Astrocyte (in vitro differentiated cells and primary cell): ENCODE results near the gene DCDC2C. TPM values are rescaled to one million over a fixed set of nuclear protein-coding genes. Genes with fewer than 3 reads are reported as not detected.

Source experiments
- DNase-seq: peaks from one replicate; pipeline ENCODE4 v3.0.0-alpha.2; 2010; ENCODE audit warnings: low read depth
- FAIRE-seq: peaks from 2 replicates; lab custom pipeline; 2011; peaks lifted over from hg19 to GRCh38; lab: Jason Lieb, UNC
- H2AFZ ChIP-seq: 2 replicates; pipeline ENCODE4 v1.6.0; 2012; ENCODE audit warnings: low read depth, low read length, inconsistent platforms
- H3K27ac ChIP-seq: 2 replicates; pipeline ENCODE4 v1.5.1; 2011; ENCODE audit warnings: low read depth, low read length, inconsistent platforms
- H3K27me3 ChIP-seq: 2 replicates; pipeline ENCODE4 v1.6.0; 2011; ENCODE audit warnings: low read length, inconsistent platforms; ENCODE audit not compliant: insufficient read depth
- H3K36me3 ChIP-seq: 2 replicates; pipeline ENCODE4 v1.5.1; 2011; ENCODE audit warnings: low read length, inconsistent platforms; ENCODE audit not compliant: insufficient read depth
- H3K4me1 ChIP-seq: 2 replicates; pipeline ENCODE4 v1.5.1; 2011; ENCODE audit warnings: low read length, inconsistent platforms; ENCODE audit not compliant: insufficient read depth
- H3K4me2 ChIP-seq: 2 replicates; pipeline ENCODE4 v1.6.0; 2012; ENCODE audit warnings: low read length, inconsistent platforms
- H3K4me3 ChIP-seq: 2 replicates; pipeline ENCODE4 v1.5.1; 2011; ENCODE audit warnings: low read depth, mild to moderate bottlenecking, low read length, inconsistent platforms; ENCODE audit not compliant: insufficient read depth
- H3K79me2 ChIP-seq: 2 replicates; pipeline ENCODE4 v1.6.0; 2012; ENCODE audit warnings: mild to moderate bottlenecking, low read length, inconsistent platforms; ENCODE audit not compliant: insufficient read depth
- H3K9ac ChIP-seq: 2 replicates; pipeline ENCODE4 v1.6.0; 2012; ENCODE audit warnings: mild to moderate bottlenecking, low read length, inconsistent platforms
- H3K9me3 ChIP-seq: 2 replicates; pipeline ENCODE4 v1.5.1; 2012; ENCODE audit warnings: low read depth, mild to moderate bottlenecking, low read length, inconsistent platforms; ENCODE audit not compliant: insufficient read depth
- H4K20me1 ChIP-seq: 2 replicates; pipeline ENCODE4 v1.6.0; 2012; ENCODE audit warnings: low read length, inconsistent platforms; ENCODE audit not compliant: insufficient read depth
- H3K27ac Mint-ChIP-seq: one replicate; pipeline ENCODE4 v1.8.0; 2021; ENCODE audit warnings: mild to moderate bottlenecking, mixed read lengths; ENCODE audit not compliant: unreplicated experiment
- H3K27me3 Mint-ChIP-seq: one replicate; pipeline ENCODE4 v1.8.0; 2021; ENCODE audit warnings: low read depth, mixed read lengths; ENCODE audit not compliant: unreplicated experiment
- H3K36me3 Mint-ChIP-seq: one replicate; pipeline ENCODE4 v1.8.0; 2021; ENCODE audit warnings: low read depth, mixed read lengths; ENCODE audit not compliant: unreplicated experiment
- H3K4me1 Mint-ChIP-seq: one replicate; pipeline ENCODE4 v1.8.0; 2021; ENCODE audit warnings: low read depth, mixed read lengths; ENCODE audit not compliant: unreplicated experiment
- H3K4me3 Mint-ChIP-seq: one replicate; pipeline ENCODE4 v1.8.0; 2021; ENCODE audit warnings: mild to moderate bottlenecking, moderate library complexity, mixed read lengths; ENCODE audit not compliant: unreplicated experiment
- H3K9me3 Mint-ChIP-seq: one replicate; pipeline ENCODE4 v1.8.0; 2021; ENCODE audit warnings: mild to moderate bottlenecking, mixed read lengths; ENCODE audit not compliant: unreplicated experiment
- EZH2 ChIP-seq: IDR thresholded peaks from 2 replicates; pipeline ENCODE4 v1.6.1; 2012; ENCODE audit warnings: mild to moderate bottlenecking, low read length, inconsistent platforms; ENCODE audit not compliant: insufficient read depth
- total RNA-seq: library from RNA; stranded (reverse); gene quantifications from 2 replicates; pipeline ENCODE4 v1.2.1, GENCODE V29; 2021
- TF ChIP-seq, protein P1 (sequence below): IDR thresholded peaks from 2 replicates; pipeline ENCODE4 v1.5.1; 2011; ENCODE audit warnings: low read depth, mild to moderate bottlenecking, inconsistent platforms, low read length, moderate library complexity; ENCODE audit not compliant: insufficient read depth

DCDC2C gene
- total RNA-seq, 1 donor from 2014 or later, result not detected

DNA sequence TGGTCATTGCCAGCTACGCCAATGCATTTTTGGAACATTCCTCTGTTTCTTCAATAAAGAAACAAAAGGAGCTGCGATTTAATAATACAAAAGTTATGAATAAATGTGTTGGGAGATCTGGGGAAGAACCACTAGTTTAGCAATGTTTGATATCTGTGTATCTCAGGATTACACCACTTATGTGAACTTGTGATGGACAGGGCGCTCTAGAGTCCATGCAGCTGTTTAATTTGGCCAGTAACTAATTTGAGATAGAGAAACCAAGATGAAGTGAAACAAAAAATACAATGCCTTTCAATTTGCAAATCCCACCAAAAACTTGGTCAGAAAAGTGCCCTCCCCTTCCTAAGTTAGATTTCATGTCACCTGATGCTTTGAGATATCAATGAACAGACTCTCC lies 6.8 kb upstream of the DCDC2C start:
- Histone ChIP-seq H3K36me3 (no peaks in the 10 kb centered on the region), H2AFZ (no peak overlapping the region), H3K4me2 (no peak overlapping the region), H3K27ac (no peak overlapping the region), H3K4me3 (no peak overlapping the region), H3K9ac (no peak overlapping the region), H4K20me1 (no peaks in the 10 kb centered on the region), H3K27me3 (peaks cover 4% of the 10 kb centered on the region), H3K4me1 (no peaks in the 10 kb centered on the region), H3K9me3 (no peaks in the 10 kb centered on the region), H3K79me2 (no peaks in the 10 kb centered on the region)
- H3K36me3 Mint-ChIP-seq, result no peaks in the 10 kb centered on the region
- H3K9me3 Mint-ChIP-seq, result no peaks in the 10 kb centered on the region
- H3K4me1 Mint-ChIP-seq, result no peaks in the 10 kb centered on the region
- H3K27ac Mint-ChIP-seq, result no peak overlapping the region
- H3K27me3 Mint-ChIP-seq, result peaks cover 6% of the 10 kb centered on the region
- TF ChIP-seq, protein P1, sequence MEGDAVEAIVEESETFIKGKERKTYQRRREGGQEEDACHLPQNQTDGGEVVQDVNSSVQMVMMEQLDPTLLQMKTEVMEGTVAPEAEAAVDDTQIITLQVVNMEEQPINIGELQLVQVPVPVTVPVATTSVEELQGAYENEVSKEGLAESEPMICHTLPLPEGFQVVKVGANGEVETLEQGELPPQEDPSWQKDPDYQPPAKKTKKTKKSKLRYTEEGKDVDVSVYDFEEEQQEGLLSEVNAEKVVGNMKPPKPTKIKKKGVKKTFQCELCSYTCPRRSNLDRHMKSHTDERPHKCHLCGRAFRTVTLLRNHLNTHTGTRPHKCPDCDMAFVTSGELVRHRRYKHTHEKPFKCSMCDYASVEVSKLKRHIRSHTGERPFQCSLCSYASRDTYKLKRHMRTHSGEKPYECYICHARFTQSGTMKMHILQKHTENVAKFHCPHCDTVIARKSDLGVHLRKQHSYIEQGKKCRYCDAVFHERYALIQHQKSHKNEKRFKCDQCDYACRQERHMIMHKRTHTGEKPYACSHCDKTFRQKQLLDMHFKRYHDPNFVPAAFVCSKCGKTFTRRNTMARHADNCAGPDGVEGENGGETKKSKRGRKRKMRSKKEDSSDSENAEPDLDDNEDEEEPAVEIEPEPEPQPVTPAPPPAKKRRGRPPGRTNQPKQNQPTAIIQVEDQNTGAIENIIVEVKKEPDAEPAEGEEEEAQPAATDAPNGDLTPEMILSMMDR, result no peak
- no peak for TF ChIP-seq EZH2
- FAIRE-seq (no peak), DNase-seq (no peak)
- H3K4me3 Mint-ChIP-seq, result no peak overlapping the region

DNA sequence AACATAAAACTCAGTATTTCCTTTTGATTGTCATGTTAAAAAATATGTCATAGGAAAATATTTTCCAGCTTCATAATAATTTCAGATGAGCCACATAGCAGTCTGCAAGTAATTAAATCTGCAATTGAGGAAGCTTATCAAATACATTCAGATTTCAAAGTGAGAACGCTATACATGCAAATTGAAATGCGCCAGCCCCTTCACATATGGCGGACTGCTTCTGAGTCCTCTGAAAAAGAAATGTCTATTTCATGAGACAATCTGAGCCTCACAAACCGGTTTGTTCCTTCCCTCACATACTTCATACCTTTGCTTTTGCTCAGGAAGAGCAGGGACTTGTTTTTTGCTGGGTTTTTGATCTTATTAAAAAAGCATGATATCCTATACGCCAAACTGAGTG lies 2.3 kb upstream of the DCDC2C start:
- no peak overlapping the region for H3K4me3 Mint-ChIP-seq
- TF ChIP-seq EZH2, result no peak
- TF ChIP-seq, protein P1, result no peak
- Histone ChIP-seq H3K4me1 (no peaks in the 10 kb centered on the region), H3K9ac (no peak overlapping the region), H3K79me2 (no peaks in the 10 kb centered on the region), H4K20me1 (no peaks in the 10 kb centered on the region), H3K36me3 (no peaks in the 10 kb centered on the region), H3K4me3 (no peak overlapping the region), H3K27me3 (peaks cover 11% of the 10 kb centered on the region), H3K4me2 (no peak overlapping the region), H3K27ac (no peak overlapping the region), H2AFZ (no peak overlapping the region), H3K9me3 (no peaks in the 10 kb centered on the region)
- DNase-seq (no peak), FAIRE-seq (no peak)
- peaks cover 4% of the 10 kb centered on the region for H3K4me1 Mint-ChIP-seq
- H3K36me3 Mint-ChIP-seq, result peaks cover 3% of the 10 kb centered on the region
- peaks cover 3% of the 10 kb centered on the region for H3K9me3 Mint-ChIP-seq
- H3K27me3 Mint-ChIP-seq, result peaks cover 2% of the 10 kb centered on the region
- no peak overlapping the region for H3K27ac Mint-ChIP-seq

DNA sequence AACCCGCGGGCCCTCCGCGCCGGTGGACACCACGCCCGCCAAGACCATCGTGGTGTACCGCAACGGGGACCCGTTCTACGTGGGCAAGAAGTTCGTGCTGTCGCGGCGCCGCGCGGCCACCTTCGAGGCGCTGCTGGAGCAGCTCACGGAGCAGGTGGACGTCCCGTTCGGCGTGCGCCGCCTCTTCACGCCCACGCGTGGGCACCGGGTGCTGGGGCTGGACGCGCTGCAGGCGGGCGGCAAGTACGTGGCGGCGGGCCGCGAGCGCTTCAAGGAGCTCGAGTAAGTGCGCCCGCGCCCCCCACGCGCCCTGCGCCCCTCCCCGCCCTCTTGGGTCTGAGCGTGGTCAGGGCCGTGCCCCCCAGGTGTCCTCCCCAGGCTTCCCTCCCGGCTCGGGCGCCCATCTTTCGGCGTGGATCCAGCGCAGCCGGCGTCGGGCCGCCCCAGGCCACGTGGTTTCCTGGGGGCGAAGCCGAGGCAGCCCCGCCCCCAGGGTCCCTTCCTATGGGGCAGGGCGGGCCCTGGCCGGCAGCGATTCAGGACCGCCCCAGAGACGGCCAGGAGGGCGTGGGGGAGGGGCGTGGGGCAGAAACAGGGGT lies 481 bp downstream of the DCDC2C start:
- Histone ChIP-seq H3K9me3 (no peaks in the 10 kb centered on the region), H3K27ac (no peak overlapping the region), H3K4me3 (no peak overlapping the region), H3K4me1 (no peaks in the 10 kb centered on the region), H3K9ac (no peak overlapping the region), H3K27me3 (peaks cover 11% of the 10 kb centered on the region), H3K4me2 (no peak overlapping the region), H3K79me2 (no peaks in the 10 kb centered on the region), H3K36me3 (no peaks in the 10 kb centered on the region), H4K20me1 (no peaks in the 10 kb centered on the region), H2AFZ (peak overlapping the region; percentile 52)
- H3K27me3 Mint-ChIP-seq, result peaks cover 2% of the 10 kb centered on the region
- H3K36me3 Mint-ChIP-seq, result peaks cover 3% of the 10 kb centered on the region
- FAIRE-seq, result no peak
- peak; percentile 51 for TF ChIP-seq EZH2
- TF ChIP-seq, protein P1, result no peak
- no peak overlapping the region for H3K27ac Mint-ChIP-seq
- peaks cover 3% of the 10 kb centered on the region for H3K9me3 Mint-ChIP-seq
- no peak for DNase-seq
- H3K4me1 Mint-ChIP-seq, result peaks cover 4% of the 10 kb centered on the region
- H3K4me3 Mint-ChIP-seq, result no peak overlapping the region
